Liver (tissue), 9 donors: ENCODE data around the gene FAT2. TPM values are rescaled to one million over a fixed set of nuclear protein-coding genes. Genes with fewer than 3 reads are reported as not detected.
"Not testable (repeated sequence)": the region's sequence is repeated elsewhere in the genome, so short reads cannot be mapped to it uniquely, and the experiment has no call there.

Experiments
- DNase-seq: peaks from one replicate; pipeline ENCODE4 v3.0.0-alpha.2; 2017; ENCODE audit warnings: low spot score
- H3K27ac ChIP-seq, 2 donors: one replicate each; pipeline ENCODE4 v1.7.0; 2013; ENCODE audit warnings: inconsistent platforms in 2 of 2, low read length in 2 of 2, control low read depth in 1 of 2, low read depth in 1 of 2, mild to moderate bottlenecking in 1 of 2
- H3K27me3 ChIP-seq, 4 donors: one replicate each; pipeline versions ENCODE4 v1.6.1 to v1.7.0; 2013; ENCODE audit warnings: low read length in 3 of 4, inconsistent platforms in 1 of 4, mild to moderate bottlenecking in 1 of 4, moderate library complexity in 1 of 4; ENCODE audit not compliant: control insufficient read depth in 4 of 4, insufficient read depth in 4 of 4
- H3K36me3 ChIP-seq, 4 donors: one replicate each; pipeline versions ENCODE4 v1.6.1 to v1.7.0; 2013; ENCODE audit warnings: low read length in 3 of 4, mild to moderate bottlenecking in 3 of 4, low read depth in 1 of 4, moderate library complexity in 1 of 4; ENCODE audit not compliant: control insufficient read depth in 4 of 4, insufficient read depth in 3 of 4
- H3K4me1 ChIP-seq, 4 donors: one replicate each; pipeline versions ENCODE4 v1.6.1 to v1.7.0; 2013; ENCODE audit warnings: low read length in 3 of 4, mild to moderate bottlenecking in 3 of 4, moderate library complexity in 1 of 4; ENCODE audit not compliant: control insufficient read depth in 4 of 4, insufficient read depth in 4 of 4
- H3K4me3 ChIP-seq, 3 donors: one replicate each; pipeline versions ENCODE4 v1.6.1 to v1.7.0; 2013; ENCODE audit warnings: low read length in 3 of 3, control low read depth in 1 of 3, low read depth in 1 of 3, mild to moderate bottlenecking in 1 of 3
- H3K9ac ChIP-seq, 2 donors: one replicate each; pipeline ENCODE4 v1.7.0; 2013; ENCODE audit warnings: low read length in 2 of 2, mild to moderate bottlenecking in 2 of 2, moderate library complexity in 2 of 2, control low read depth in 1 of 2, low read depth in 1 of 2
- H3K9me3 ChIP-seq, 4 donors: one replicate each; pipeline versions ENCODE4 v1.6.1 to v1.7.0; 2013; ENCODE audit warnings: low read length in 3 of 4; ENCODE audit not compliant: control insufficient read depth in 4 of 4
- EGR1 ChIP-seq, 2 donors: IDR thresholded peaks; 2 replicates each; pipeline ENCODE4 v1.6.1; 2016 to 2018; ENCODE audit warnings: antibody characterized with exemption in 2 of 2, low read depth in 2 of 2
- FOXA1 ChIP-seq: IDR thresholded peaks from 2 replicates; pipeline ENCODE4 v1.6.1; 2016; ENCODE audit warnings: antibody characterized with exemption
- FOXA2 ChIP-seq: IDR thresholded peaks from 2 replicates; pipeline ENCODE4 v1.6.1; 2016; ENCODE audit warnings: antibody characterized with exemption
- GABPA ChIP-seq, 2 donors: IDR thresholded peaks in 1 of 2; conservative IDR thresholded peaks in 1 of 2; 2 replicates each; pipeline ENCODE4 v1.6.1; 2016; ENCODE audit warnings: antibody characterized with exemption in 2 of 2, mild to moderate bottlenecking in 1 of 2, moderate library complexity in 1 of 2
- HNF4A ChIP-seq, 2 donors: conservative IDR thresholded peaks; 2 replicates each; pipeline ENCODE4 v1.6.1; 2016; ENCODE audit warnings: antibody characterized with exemption in 2 of 2, mild to moderate bottlenecking in 2 of 2
- HNF4G ChIP-seq: IDR thresholded peaks from 2 replicates; pipeline ENCODE4 v1.6.1; 2016; ENCODE audit warnings: antibody characterized with exemption
- JUND ChIP-seq, 2 donors: IDR thresholded peaks; 2 replicates each; pipeline ENCODE4 v1.6.1; 2016; ENCODE audit warnings: antibody characterized with exemption in 2 of 2
- RAD21 ChIP-seq, 2 donors: IDR thresholded peaks; 2 replicates each; pipeline ENCODE4 v1.6.1; 2016; ENCODE audit warnings: antibody characterized with exemption in 2 of 2, mild to moderate bottlenecking in 2 of 2
- RXRA ChIP-seq, 2 donors: IDR thresholded peaks; 2 replicates each; pipeline ENCODE4 v1.6.1; 2017 to 2018; ENCODE audit warnings: antibody characterized with exemption in 2 of 2, mild to moderate bottlenecking in 1 of 2
- SP1 ChIP-seq: IDR thresholded peaks from 2 replicates; pipeline ENCODE4 v1.6.1; 2018; ENCODE audit warnings: antibody characterized with exemption, mild to moderate bottlenecking
- TAF1 ChIP-seq: conservative IDR thresholded peaks from 2 replicates; pipeline ENCODE4 v1.6.1; 2016; ENCODE audit warnings: antibody characterized with exemption, mild to moderate bottlenecking
- YY1 ChIP-seq: IDR thresholded peaks from 2 replicates; pipeline ENCODE4 v1.6.1; 2016; ENCODE audit warnings: antibody characterized with exemption, mild to moderate bottlenecking
- WGBS: extraction: QIAGEN DNeasy Blood & Tissue Kit; methylation state at CpG from one replicate; pipeline ENCODE4 v1.1.7; 2013; 5-methylcytosine and 5-hydroxymethylcytosine counted together
- polyA plus RNA-seq, 2 donors: library from polyadenylated mRNA; stranded (reverse) in 1 of 2; unstranded in 1 of 2; fragments of 200-250 nt in 1 of 2; fragments of >200 nt in 1 of 2; fragmentation: Nextera tagmentation in 1 of 2; extraction: Ambion mirVana in 1 of 2; gene quantifications; one replicate each; pipeline versions ENCODE4 v1.2.1 to v1.2.3, GENCODE V29; 2013 to 2015
- total RNA-seq, 2 donors: library from RNA; depleted of rRNA; stranded (reverse); fragments of >200 nt; gene quantifications; one replicate each; pipeline ENCODE4 v1.2.3, GENCODE V29; 2014
- TF ChIP-seq, protein P1 (sequence below): fragments of 150-350 bp; IDR thresholded peaks from 2 replicates; pipeline ENCODE4 v1.5.1; 2017; ENCODE audit warnings: improper control_type of control experiment, low read depth, low read length; ENCODE audit not compliant: missing input control
- TF ChIP-seq, protein P2 (sequence below): IDR thresholded peaks from 2 replicates; pipeline ENCODE4 v1.6.1; 2016; ENCODE audit warnings: antibody characterized with exemption
- TF ChIP-seq, protein P3 (sequence below): IDR thresholded peaks from 2 replicates; pipeline ENCODE4 v1.6.1; 2016; ENCODE audit warnings: antibody characterized with exemption, mild to moderate bottlenecking
- TF ChIP-seq, protein P4 (sequence below): IDR thresholded peaks from 2 replicates; pipeline ENCODE4 v1.6.1; 2016; ENCODE audit warnings: antibody characterized with exemption
- donor health status: healthy.
- donor health status: healthy.
- donor health status: healthy.
- donor health status: healthy.
- donor health status: healthy.

The FAT2 gene
- total and polyA plus RNA-seq, 4 donors, result under 0.01 to 0.07 TPM; not detected in 2

DNA sequence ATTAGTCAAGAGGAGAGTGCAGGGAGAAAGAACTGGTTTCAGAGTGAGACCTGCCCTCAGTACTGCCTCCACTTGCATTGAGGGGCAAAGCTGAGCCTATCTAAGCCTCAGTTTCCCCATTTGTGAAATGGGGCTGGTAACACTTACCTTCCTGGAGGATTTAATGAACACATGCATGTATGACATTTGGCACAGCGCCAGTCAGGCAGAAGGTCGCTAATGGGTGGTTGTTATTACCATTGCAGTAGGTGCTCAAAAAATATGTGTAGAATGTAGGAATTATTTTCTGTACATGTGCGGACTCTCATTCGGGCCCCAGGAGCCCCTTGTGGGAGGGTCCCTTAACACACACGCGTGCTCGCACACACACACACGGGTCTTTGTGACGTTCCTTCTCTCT lies 10.9 kb downstream of the FAT2 start:
- Histone ChIP-seq H3K9ac (no peak overlapping the region), H3K4me1 (no peaks in the 10 kb centered on the region), H3K9me3 (no peaks in the 10 kb centered on the region), H3K27me3 (no peaks in the 10 kb centered on the region), H3K4me3 (no peak overlapping the region), H3K36me3 (no peaks in the 10 kb centered on the region), H3K27ac (no peak overlapping the region)
- no peak for DNase-seq
- 92% methylated on average over 9 of the region's 9 CpGs for WGBS
- TF ChIP-seq, protein P1, sequence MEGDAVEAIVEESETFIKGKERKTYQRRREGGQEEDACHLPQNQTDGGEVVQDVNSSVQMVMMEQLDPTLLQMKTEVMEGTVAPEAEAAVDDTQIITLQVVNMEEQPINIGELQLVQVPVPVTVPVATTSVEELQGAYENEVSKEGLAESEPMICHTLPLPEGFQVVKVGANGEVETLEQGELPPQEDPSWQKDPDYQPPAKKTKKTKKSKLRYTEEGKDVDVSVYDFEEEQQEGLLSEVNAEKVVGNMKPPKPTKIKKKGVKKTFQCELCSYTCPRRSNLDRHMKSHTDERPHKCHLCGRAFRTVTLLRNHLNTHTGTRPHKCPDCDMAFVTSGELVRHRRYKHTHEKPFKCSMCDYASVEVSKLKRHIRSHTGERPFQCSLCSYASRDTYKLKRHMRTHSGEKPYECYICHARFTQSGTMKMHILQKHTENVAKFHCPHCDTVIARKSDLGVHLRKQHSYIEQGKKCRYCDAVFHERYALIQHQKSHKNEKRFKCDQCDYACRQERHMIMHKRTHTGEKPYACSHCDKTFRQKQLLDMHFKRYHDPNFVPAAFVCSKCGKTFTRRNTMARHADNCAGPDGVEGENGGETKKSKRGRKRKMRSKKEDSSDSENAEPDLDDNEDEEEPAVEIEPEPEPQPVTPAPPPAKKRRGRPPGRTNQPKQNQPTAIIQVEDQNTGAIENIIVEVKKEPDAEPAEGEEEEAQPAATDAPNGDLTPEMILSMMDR, result no peak
- TF ChIP-seq, protein P2, sequence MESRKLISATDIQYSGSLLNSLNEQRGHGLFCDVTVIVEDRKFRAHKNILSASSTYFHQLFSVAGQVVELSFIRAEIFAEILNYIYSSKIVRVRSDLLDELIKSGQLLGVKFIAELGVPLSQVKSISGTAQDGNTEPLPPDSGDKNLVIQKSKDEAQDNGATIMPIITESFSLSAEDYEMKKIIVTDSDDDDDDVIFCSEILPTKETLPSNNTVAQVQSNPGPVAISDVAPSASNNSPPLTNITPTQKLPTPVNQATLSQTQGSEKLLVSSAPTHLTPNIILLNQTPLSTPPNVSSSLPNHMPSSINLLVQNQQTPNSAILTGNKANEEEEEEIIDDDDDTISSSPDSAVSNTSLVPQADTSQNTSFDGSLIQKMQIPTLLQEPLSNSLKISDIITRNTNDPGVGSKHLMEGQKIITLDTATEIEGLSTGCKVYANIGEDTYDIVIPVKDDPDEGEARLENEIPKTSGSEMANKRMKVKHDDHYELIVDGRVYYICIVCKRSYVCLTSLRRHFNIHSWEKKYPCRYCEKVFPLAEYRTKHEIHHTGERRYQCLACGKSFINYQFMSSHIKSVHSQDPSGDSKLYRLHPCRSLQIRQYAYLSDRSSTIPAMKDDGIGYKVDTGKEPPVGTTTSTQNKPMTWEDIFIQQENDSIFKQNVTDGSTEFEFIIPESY, result no peak
- TF ChIP-seq EGR1 (IDR thresholded peaks at IDR 0.05; ENCODE audit: low read depth in 2 of 2), result no peak
- no peak for TF ChIP-seq FOXA2
- no peak for TF ChIP-seq TAF1
- no peak for TF ChIP-seq HNF4G
- no peak for TF ChIP-seq HNF4A (conservative IDR thresholded peaks at IDR 0.05)
- no peak for TF ChIP-seq JUND (IDR thresholded peaks at IDR 0.05)
- TF ChIP-seq, protein P3, sequence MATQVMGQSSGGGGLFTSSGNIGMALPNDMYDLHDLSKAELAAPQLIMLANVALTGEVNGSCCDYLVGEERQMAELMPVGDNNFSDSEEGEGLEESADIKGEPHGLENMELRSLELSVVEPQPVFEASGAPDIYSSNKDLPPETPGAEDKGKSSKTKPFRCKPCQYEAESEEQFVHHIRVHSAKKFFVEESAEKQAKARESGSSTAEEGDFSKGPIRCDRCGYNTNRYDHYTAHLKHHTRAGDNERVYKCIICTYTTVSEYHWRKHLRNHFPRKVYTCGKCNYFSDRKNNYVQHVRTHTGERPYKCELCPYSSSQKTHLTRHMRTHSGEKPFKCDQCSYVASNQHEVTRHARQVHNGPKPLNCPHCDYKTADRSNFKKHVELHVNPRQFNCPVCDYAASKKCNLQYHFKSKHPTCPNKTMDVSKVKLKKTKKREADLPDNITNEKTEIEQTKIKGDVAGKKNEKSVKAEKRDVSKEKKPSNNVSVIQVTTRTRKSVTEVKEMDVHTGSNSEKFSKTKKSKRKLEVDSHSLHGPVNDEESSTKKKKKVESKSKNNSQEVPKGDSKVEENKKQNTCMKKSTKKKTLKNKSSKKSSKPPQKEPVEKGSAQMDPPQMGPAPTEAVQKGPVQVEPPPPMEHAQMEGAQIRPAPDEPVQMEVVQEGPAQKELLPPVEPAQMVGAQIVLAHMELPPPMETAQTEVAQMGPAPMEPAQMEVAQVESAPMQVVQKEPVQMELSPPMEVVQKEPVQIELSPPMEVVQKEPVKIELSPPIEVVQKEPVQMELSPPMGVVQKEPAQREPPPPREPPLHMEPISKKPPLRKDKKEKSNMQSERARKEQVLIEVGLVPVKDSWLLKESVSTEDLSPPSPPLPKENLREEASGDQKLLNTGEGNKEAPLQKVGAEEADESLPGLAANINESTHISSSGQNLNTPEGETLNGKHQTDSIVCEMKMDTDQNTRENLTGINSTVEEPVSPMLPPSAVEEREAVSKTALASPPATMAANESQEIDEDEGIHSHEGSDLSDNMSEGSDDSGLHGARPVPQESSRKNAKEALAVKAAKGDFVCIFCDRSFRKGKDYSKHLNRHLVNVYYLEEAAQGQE, result no peak
- TF ChIP-seq SP1, result no peak
- TF ChIP-seq GABPA (IDR thresholded peaks at IDR 0.05 in 1 of 2, conservative IDR thresholded peaks at IDR 0.05 in 1 of 2), result no peak
- no peak for TF ChIP-seq RXRA (IDR thresholded peaks at IDR 0.05)
- TF ChIP-seq YY1, result no peak
- TF ChIP-seq, protein P4, sequence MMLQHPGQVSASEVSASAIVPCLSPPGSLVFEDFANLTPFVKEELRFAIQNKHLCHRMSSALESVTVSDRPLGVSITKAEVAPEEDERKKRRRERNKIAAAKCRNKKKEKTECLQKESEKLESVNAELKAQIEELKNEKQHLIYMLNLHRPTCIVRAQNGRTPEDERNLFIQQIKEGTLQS, result no peak
- no peak for TF ChIP-seq RAD21 (IDR thresholded peaks at IDR 0.05)
- TF ChIP-seq FOXA1, result no peak

DNA sequence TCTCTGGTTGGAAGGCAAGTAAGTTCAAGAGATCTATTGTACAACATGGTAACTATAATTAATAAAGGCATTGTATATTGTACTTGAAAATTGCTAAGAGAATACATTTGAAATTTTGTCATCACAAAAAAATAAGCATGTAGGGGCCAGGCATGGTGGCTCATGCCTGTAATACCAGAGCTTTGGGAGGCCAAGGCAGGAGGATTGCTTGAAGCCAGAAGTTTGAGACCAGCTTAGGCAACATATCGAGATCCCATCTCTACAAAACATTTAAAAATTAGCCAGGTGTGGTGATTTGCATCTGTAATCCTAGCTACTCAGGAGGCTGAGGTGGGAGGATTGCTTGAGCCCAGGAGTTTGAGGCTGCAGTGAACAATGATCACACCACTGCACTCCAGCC lies 12.0 kb downstream of the FAT2 start:
- H3K27me3 ChIP-seq, H3K9ac ChIP-seq, H3K4me1 ChIP-seq, H3K4me3 ChIP-seq, H3K9me3 ChIP-seq, H3K27ac ChIP-seq, H3K36me3 ChIP-seq, DNase-seq: not testable (repeated sequence)
- WGBS, result 90% methylated on average over 1 of the region's 1 CpG
